Measurements from ENCODE around the gene EPHB1. TPM values are rescaled to one million over a fixed set of nuclear protein-coding genes. Genes with fewer than 3 reads are reported as not detected.

Gene EPHB1
- total RNA-seq, 1 experiment from 2014 or later = 2.8 TPM

- Histone ChIP-seq H3K79me1 (ENCODE audit: insufficient read depth, low read depth, low read length, poor library complexity, severe bottlenecking) (no peaks in the 10 kb centered on the region), H3K56ac (ENCODE audit: insufficient read length, low read depth, low read length) (no peak overlapping the region), H3K9ac (ENCODE audit: extremely low read depth, insufficient read length, low read length) (no peak overlapping the region), H4K5ac (ENCODE audit: insufficient read length, low read depth, low read length) (no peak overlapping the region), H2BK120ac (ENCODE audit: low read depth, low read length, poor library complexity, severe bottlenecking) (no peak overlapping the region), H2BK20ac (ENCODE audit: low read depth, low read length, poor library complexity, severe bottlenecking) (no peak overlapping the region), H3K23me2 (ENCODE audit: insufficient read length, low read depth, low read length, poor library complexity, severe bottlenecking) (no peaks in the 10 kb centered on the region), H2BK15ac (ENCODE audit: low read depth, low read length) (no peak overlapping the region), H4K8ac (replicated peaks; ENCODE audit: insufficient read length, low read depth, low read length) (no peak overlapping the region), H3K9me3 (ENCODE audit: control insufficient read depth, low read depth, low read length) (no peaks in the 10 kb centered on the region), H3K18ac (ENCODE audit: insufficient read length, low read depth, low read length) (no peak overlapping the region), H4K20me1 (ENCODE audit: control insufficient read depth, insufficient read depth, insufficient read length) (no peaks in the 10 kb centered on the region), H2AK5ac (ENCODE audit: insufficient read length, low read length) (no peak overlapping the region), H3K4me1 (ENCODE audit: insufficient read depth, low read length) (peaks cover 9% of the 10 kb centered on the region), H3K4ac (ENCODE audit: low read depth, low read length) (no peak overlapping the region), H3T11ph (ENCODE audit: low read length) (no peak overlapping the region), H2BK12ac (ENCODE audit: insufficient read length, low read depth, low read length) (no peak overlapping the region), H3K27ac (ENCODE audit: insufficient read length, low read depth, low read length) (no peak overlapping the region), H3K27me3 (ENCODE audit: insufficient read depth, low read length) (no peaks in the 10 kb centered on the region), H3K23ac (ENCODE audit: insufficient read length, low read depth, low read length) (no peak overlapping the region), H3K4me2 (ENCODE audit: insufficient read depth, insufficient read length, low read length) (no peak overlapping the region), H4K91ac (ENCODE audit: insufficient read length, low read depth, low read length) (no peak overlapping the region), H3K14ac (ENCODE audit: insufficient read depth, low read length) (no peak overlapping the region), H2BK5ac (ENCODE audit: insufficient read length, low read length) (no peak overlapping the region), H2AFZ (ENCODE audit: low read length) (no peak overlapping the region), H3K79me2 (ENCODE audit: insufficient read depth, low read length) (no peaks in the 10 kb centered on the region)
- Mint-ChIP-seq H3K4me1 (peaks cover 14 to 15% of the 10 kb centered on the region in 2 experiments), H3K4me3 (no peak overlapping the region), H3K27me3 (ENCODE audit: low read depth) (peaks cover 5% of the 10 kb centered on the region), H3K36me3 (ENCODE audit: insufficient read depth in 1 of 3, low read depth in 3 of 3) (no peaks in the 10 kb centered on the region), H3K27ac (no peak overlapping the region), H3K9me3 (no peaks in the 10 kb centered on the region)
- WGBS (ENCODE audit: extremely low coverage, insufficient read length, low lambda C conversion rate) = no CpG with 5 or more reads among the region's 1 CpG
- no peak for DNase-seq
- no peak for TF ChIP-seq CTCF (conservative IDR thresholded peaks at IDR 0.05)
Measured at GRCh38 chr3:134815519-134815918, 20.5 kb downstream of the EPHB1 start.

All from H9 (cell line).